ENCODE results near the gene CDKAL1.

- TF ChIP-seq MAZ (IDR thresholded peaks at IDR 0.05; ENCODE audit: borderline replicate concordance, low read depth, low read length) (no peak), POLR2AphosphoS2 (conservative IDR thresholded peaks at IDR 0.05; ENCODE audit: low read length) (no peak), CTCF (IDR thresholded peaks at IDR 0.05) (no peak), RCOR1 (IDR thresholded peaks at IDR 0.05; ENCODE audit: low read depth, low read length) (no peak), POLR2A (IDR thresholded peaks at IDR 0.05; ENCODE audit: low read length) (no peak), ZFP36 (IDR thresholded peaks at IDR 0.05; ENCODE audit: borderline replicate concordance, partially characterized antibody) (no peak), MYC (IDR thresholded peaks at IDR 0.05; ENCODE audit: borderline replicate concordance, low read length) (no peak), EHMT2 (IDR thresholded peaks at IDR 0.05; ENCODE audit: low read depth) (no peak), CHD4 (IDR thresholded peaks at IDR 0.05; ENCODE audit: borderline replicate concordance) (no peak), HES2 (IDR thresholded peaks at IDR 0.05) (no peak)
Measured at GRCh38 chr6:21051777-21052176, 517.5 kb downstream of the CDKAL1 start.
